HG02870 (cell line): ENCODE results near the gene TUSC2.

Source experiments
- ATAC-seq: cut with Tn5 transposase; IDR thresholded peaks from one replicate; pipeline ENCODE4 v1.9.1; 2021; ENCODE audit warnings: mild to moderate bottlenecking, moderate library complexity; ENCODE audit not compliant: unreplicated experiment

Gene TUSC2

DNA sequence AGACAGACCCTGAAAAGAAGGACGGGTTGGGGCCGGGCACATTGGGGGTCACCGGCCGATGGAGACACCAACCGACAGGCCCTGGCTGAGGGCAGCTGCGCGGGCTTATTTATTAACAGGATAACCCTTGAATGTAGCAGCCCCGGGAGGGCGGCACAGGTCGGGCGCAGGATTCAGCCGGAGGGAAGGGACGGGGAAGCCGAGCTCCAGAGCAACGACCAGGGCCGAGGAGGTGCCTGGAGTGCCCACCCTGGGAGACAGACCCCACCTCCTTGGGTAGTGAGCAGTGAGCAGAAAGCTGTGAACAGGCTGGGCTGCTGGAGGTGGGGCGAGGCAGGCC lies 51.3 kb downstream of the TUSC2 start:
- no peak for ATAC-seq

- ATAC-seq = no peak
Measured at GRCh38 chr3:50275996-50276761, 51.8 kb downstream of the TUSC2 start.

DNA sequence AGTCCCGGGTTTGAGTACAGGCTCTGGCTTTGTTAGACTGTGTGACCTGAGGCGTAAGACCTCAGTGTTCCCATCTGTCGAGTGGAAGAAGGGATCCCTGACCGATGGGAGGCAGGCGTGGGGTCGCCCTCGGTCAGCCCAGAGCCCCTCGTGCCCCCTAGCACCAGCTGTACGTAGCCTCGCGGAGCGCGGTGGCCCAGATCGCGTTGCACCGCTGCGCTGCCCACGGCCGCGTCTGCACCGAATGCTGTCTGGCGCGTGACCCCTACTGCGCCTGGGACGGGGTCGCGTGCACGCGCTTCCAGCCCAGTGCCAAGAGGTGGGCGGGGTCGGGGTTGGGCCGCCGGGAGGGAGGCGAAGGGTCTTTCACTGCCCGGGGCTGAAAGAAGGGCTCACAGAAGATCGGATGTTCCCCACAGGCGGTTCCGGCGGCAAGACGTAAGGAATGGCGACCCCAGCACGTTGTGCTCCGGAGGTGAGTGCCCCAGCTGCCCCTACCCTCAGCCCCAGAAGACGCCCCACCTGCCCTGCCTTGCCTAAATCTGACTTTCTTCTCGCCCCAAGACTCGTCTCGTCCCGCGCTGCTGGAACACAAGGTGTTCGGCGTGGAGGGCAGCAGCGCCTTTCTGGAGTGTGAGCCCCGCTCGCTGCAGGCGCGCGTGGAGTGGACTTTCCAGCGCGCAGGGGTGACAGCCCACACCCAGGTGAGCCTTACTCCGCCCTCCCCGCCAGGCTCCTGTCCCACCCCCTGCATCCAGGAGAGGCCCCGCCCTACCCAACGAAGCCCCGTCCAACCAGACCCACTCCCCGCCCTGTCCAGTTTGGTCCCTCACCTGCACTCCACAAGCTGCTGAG lies 52.7 kb downstream of the TUSC2 start:
- ATAC-seq = no peak
